IPS-18c (cell line): Measurements from ENCODE around the gene EFCAB14.

Experiments used
- H3K4me3 ChIP-seq: 2 replicates; pipeline ENCODE4 v1.7.0; 2013; ENCODE audit warnings: low read depth, mild to moderate bottlenecking, low read length, moderate library complexity; ENCODE audit not compliant: insufficient read depth
- H3K9me3 ChIP-seq: one replicate; pipeline ENCODE4 v1.6.1; 2013; ENCODE audit warnings: mild to moderate bottlenecking, low read length, moderate library complexity; ENCODE audit not compliant: control insufficient read depth, insufficient read depth

EFCAB14 gene

GRCh38 chr1:46650491-46650890 lies 68.4 kb downstream of the EFCAB14 start:
- no peak overlapping the region for H3K4me3 ChIP-seq
- no peaks in the 10 kb centered on the region for H3K9me3 ChIP-seq

- Histone ChIP-seq H3K4me3 (no peak overlapping the region), H3K9me3 (no peaks in the 10 kb centered on the region)
Measured at GRCh38 chr1:46649764-46650163, 69.2 kb downstream of the EFCAB14 start.

GRCh38 chr1:46647611-46648010 lies 71.3 kb downstream of the EFCAB14 start:
- Histone ChIP-seq H3K9me3 (no peaks in the 10 kb centered on the region), H3K4me3 (no peak overlapping the region)

DNA sequence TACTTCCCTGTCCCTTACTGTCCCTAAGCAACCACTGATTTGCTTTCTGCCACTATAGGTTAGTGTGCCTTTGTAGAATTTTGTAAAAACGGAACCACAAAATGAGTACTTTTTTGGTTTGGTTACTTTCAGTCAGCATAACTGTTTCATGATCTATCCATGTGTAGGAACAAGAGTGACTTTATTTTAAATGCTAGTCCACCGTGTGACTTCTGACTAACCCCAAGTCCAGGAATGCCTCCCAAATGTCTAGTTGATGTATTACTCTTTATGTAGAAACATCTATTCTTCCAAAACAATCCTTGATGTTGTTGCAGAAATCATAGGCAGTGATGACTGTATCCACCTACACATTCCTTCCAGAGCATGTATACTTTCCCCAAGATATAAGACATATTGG lies 72.1 kb downstream of the EFCAB14 start:
- Histone ChIP-seq H3K4me3 (no peak overlapping the region), H3K9me3 (no peaks in the 10 kb centered on the region)

DNA sequence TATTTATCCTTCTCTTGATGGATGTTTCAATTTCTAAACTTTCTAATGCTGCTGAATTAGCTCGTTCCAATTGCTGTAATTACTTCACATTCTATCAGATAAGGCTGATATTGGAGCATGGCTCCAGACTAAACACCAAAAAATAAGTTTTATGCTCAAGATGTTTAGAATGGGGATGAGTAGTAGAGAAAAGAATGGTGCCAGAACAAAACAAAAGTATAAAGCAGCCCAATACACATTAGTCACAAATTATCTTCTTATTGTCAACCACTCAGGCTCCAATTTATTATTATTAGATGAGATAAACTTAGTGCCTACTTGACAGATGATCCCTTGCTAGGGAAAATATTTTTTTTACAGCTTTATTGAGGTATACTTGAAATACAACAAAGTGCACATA lies 72.6 kb downstream of the EFCAB14 start:
- no peak overlapping the region for H3K4me3 ChIP-seq
- H3K9me3 ChIP-seq, result no peaks in the 10 kb centered on the region

DNA sequence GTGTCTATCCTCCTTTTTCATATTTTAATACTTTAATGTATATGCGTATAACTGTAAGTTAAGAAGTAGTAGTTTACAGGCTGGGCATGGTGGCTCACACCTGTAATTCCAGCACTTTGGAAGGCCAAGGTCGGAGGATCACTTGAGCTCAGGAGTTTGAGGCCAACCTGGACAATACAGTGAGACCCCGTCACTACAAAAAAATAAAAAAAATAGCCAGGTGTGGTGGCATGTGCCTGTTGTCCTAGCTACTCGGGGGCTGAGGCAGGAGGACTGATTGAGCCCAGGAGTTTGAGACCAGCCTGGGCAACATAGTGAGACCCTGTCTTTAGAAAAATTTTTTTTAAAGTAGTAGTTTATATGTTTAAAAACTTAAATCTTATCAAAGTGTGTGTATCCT lies 73.1 kb downstream of the EFCAB14 start:
- Histone ChIP-seq H3K4me3 (no peak overlapping the region), H3K9me3 (no peaks in the 10 kb centered on the region)

DNA sequence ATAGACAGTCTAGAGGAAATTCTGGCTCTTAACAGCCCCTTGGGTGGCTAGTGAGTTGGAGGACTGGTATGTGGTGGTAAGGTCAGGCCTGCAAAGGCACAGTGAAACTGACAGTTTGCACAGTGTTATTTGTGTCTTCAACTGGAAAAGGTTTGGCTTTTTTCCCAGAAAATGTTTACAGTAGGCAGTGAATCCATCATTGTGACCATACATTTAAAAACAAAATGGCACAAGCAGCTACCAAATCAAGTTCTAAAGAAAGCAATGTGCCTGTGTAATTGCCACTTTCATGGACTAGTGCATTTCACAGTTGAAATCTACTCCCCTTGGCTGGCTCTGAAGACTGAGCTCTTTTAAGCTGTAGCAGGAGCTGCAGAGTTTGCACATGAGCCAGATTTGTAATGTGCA lies 75.5 kb downstream of the EFCAB14 start:
- H3K4me3 ChIP-seq, result no peak overlapping the region
- no peaks in the 10 kb centered on the region for H3K9me3 ChIP-seq

GRCh38 chr1:46642115-46642680 lies 76.7 kb downstream of the EFCAB14 start:
- Histone ChIP-seq H3K4me3 (no peak overlapping the region), H3K9me3 (no peaks in the 10 kb centered on the region)

DNA sequence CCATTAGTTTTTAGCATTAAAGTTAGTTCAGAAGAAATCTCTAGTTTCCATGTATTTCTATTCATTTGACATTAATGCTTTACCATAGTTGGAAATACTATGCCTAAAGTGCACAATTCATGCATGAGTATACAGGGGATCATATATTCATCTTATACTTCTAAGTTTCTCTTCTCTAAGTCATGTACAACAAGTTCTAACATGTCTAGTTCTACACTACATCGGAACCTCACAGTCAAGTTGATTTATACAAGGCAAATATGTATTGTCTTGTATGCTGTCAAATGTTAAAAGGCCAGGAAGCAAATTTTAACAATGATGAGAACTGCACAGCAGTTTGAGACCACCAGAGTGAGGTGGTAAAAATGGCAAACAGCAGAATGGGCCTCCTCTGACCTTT lies 79.4 kb downstream of the EFCAB14 start:
- Histone ChIP-seq H3K4me3 (no peak overlapping the region), H3K9me3 (no peaks in the 10 kb centered on the region)

DNA sequence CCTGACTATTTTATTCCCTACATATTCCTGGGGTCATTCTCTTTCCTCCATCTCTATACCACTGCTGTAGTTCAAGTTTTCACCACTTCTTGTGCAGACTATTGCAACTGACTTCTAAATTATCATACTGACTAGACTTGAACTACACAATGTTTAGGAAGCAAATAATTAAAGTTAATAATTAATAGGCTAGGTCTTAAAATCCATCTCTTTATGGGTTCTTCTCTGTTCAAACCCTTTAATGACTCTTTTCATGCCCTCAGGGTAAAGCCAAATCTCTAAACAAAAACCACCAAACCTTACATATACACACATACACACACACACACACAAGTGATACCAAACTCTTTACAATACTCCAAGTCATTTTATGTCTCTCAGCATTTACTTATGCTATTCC lies 80.0 kb downstream of the EFCAB14 start:
- H3K4me3 ChIP-seq, result no peak overlapping the region
- H3K9me3 ChIP-seq, result no peaks in the 10 kb centered on the region

- H3K9me3 ChIP-seq, result no peaks in the 10 kb centered on the region
- no peak overlapping the region for H3K4me3 ChIP-seq
Measured at GRCh38 chr1:46637444-46638083, 81.3 kb downstream of the EFCAB14 start.

DNA sequence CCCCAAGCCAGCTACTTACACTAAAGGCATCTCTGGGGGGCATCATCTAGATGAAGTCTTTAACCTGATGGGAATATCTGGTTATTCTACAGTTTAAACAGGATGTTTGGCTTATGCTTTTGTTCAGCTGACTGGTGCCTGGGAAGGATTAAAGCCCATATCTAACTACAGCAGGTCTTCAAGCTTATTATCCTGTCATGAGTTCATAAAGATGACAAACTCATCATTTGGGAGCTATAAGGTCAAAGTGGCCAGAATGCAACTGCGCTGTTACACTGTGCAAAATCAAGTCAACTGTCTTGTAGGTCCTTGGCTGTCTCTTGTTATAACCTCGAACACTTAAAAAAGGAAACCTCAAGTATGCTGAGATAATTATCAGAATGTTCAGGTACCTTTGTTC lies 83.7 kb downstream of the EFCAB14 start:
- H3K4me3 ChIP-seq, result no peak overlapping the region
- no peaks in the 10 kb centered on the region for H3K9me3 ChIP-seq

DNA sequence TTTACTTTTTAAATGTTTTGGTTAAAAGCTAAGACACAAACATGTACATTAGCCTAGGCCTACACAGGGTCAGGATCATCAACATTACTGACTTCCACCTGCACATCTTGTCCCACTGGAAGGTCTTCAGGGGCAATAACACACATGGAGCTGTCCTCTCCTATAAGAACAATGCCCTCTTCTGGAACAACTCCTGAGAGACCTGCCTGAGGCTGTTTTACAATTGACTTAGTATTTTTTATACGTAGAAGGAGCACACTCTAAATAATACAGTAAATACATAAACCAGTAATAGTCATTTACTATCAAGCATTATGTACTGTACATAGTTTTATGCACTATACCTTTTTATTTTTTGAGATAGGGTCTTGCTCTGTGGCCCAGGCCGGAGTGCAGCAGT lies 88.2 kb downstream of the EFCAB14 start:
- H3K4me3 ChIP-seq, result no peak overlapping the region
- H3K9me3 ChIP-seq, result no peaks in the 10 kb centered on the region
